Measurements from ENCODE around the gene SSR2.

- TF ChIP-seq CTCF (IDR thresholded peaks at IDR 0.05) (no peak), EP300 (IDR thresholded peaks at IDR 0.05) (no peak)
Measured at GRCh38 chr1:155966750-155967149, 54.0 kb downstream of the SSR2 start.
